OCI-LY3 (cell line): ENCODE data around the gene NUDT17.

Source experiments
- H2AFZ ChIP-seq: fragments of 200-600, 300-600 bp; shearing (Covaris generic); 2 replicates; pipeline ENCODE4 v1.6.0; 2014; ENCODE audit warnings: antibody characterized with exemption, low read depth, low read length
- H3K27ac ChIP-seq: fragments of 200-600, 300-600 bp; sonication (generic); 2 replicates; pipeline ENCODE4 v1.5.1; 2014; ENCODE audit warnings: mild to moderate bottlenecking, low read length, moderate library complexity, mixed read lengths
- H3K27me3 ChIP-seq: fragments of 200-600, 300-600 bp; sonication (generic); 2 replicates; pipeline ENCODE4 v1.6.1; 2014; ENCODE audit warnings: low read depth, low read length, mixed read lengths
- H3K36me3 ChIP-seq: fragments of 200-600, 300-600 bp; sonication (generic); replicated peaks from 2 replicates; pipeline ENCODE3; 2014; ENCODE audit warnings: low read depth, low read length, mixed read lengths
- H3K4me1 ChIP-seq: fragments of 300-600, 200-600 bp; sonication (generic); 2 replicates; pipeline ENCODE4 v1.6.1; 2014; ENCODE audit warnings: low read length, mixed read lengths
- H3K4me2 ChIP-seq: fragments of 200-600, 300-600 bp; sonication (generic); 2 replicates; pipeline ENCODE4 v1.6.1; 2014; ENCODE audit warnings: low read length, mixed read lengths
- H3K4me3 ChIP-seq: fragments of 300-600, 200-600 bp; sonication (generic); 2 replicates; pipeline ENCODE4 v1.5.1; 2014; ENCODE audit warnings: antibody characterized with exemption, mild to moderate bottlenecking, low read length, moderate library complexity
- H3K79me2 ChIP-seq: fragments of 300-600, 200-600 bp; shearing (Covaris generic); 2 replicates; pipeline ENCODE4 v1.6.1; 2014; ENCODE audit warnings: mild to moderate bottlenecking, low read length, mixed read lengths
- H3K9ac ChIP-seq: fragments of 300-600, 200-600 bp; shearing (Covaris generic); 2 replicates; pipeline ENCODE4 v1.6.0; 2014; ENCODE audit warnings: mild to moderate bottlenecking, low read length, moderate library complexity
- H3K9me3 ChIP-seq: fragments of 200-600, 300-600 bp; shearing (Covaris generic); 2 replicates; pipeline ENCODE4 v1.6.1; 2014; ENCODE audit warnings: low read length, mixed read lengths; ENCODE audit not compliant: insufficient read depth
- H4K20me1 ChIP-seq: fragments of 200-600, 300-600 bp; sonication (generic); 2 replicates; pipeline ENCODE4 v1.6.1; 2016; ENCODE audit warnings: low read length, mixed read lengths; ENCODE audit not compliant: insufficient read depth
- EZH2phosphoT487 ChIP-seq: fragments of 200-600 bp; shearing (Covaris generic); IDR thresholded peaks from 2 replicates; pipeline ENCODE4 v1.6.1; 2018; ENCODE audit warnings: antibody characterized with exemption, mixed run types, low read depth
- TF ChIP-seq, protein P1 (sequence below): fragments of 200-600, 300-600 bp; sonication (generic); IDR thresholded peaks from 2 replicates; pipeline ENCODE4 v1.5.1; 2014; ENCODE audit warnings: antibody characterized with exemption, low read length, low read depth

The NUDT17 gene

GRCh38 chr1:145859491-145860023, 14.1 kb downstream of the NUDT17 start:
- peaks cover 8% of the 10 kb centered on the region for H3K79me2 ChIP-seq
- no peaks in the 10 kb centered on the region for H3K9me3 ChIP-seq
- H3K4me2 ChIP-seq = peak overlapping the region; percentile 85
- H3K36me3 ChIP-seq = peaks cover 13% of the 10 kb centered on the region
- no peaks in the 10 kb centered on the region for H4K20me1 ChIP-seq
- peak overlapping the region; percentile 84 for H3K4me3 ChIP-seq
- H3K27ac ChIP-seq = peak overlapping the region; percentile 33
- H3K27me3 ChIP-seq = peaks cover 10% of the 10 kb centered on the region; the same call in 1 of the 2 replicates
- TF ChIP-seq, protein P1, sequence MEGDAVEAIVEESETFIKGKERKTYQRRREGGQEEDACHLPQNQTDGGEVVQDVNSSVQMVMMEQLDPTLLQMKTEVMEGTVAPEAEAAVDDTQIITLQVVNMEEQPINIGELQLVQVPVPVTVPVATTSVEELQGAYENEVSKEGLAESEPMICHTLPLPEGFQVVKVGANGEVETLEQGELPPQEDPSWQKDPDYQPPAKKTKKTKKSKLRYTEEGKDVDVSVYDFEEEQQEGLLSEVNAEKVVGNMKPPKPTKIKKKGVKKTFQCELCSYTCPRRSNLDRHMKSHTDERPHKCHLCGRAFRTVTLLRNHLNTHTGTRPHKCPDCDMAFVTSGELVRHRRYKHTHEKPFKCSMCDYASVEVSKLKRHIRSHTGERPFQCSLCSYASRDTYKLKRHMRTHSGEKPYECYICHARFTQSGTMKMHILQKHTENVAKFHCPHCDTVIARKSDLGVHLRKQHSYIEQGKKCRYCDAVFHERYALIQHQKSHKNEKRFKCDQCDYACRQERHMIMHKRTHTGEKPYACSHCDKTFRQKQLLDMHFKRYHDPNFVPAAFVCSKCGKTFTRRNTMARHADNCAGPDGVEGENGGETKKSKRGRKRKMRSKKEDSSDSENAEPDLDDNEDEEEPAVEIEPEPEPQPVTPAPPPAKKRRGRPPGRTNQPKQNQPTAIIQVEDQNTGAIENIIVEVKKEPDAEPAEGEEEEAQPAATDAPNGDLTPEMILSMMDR = no peak
- TF ChIP-seq EZH2phosphoT487 = no peak
- H3K4me1 ChIP-seq = peaks cover 13% of the 10 kb centered on the region
- peak overlapping the region; percentile 78 for H2AFZ ChIP-seq
- H3K9ac ChIP-seq = peak overlapping the region; percentile 81

- H3K27me3 ChIP-seq = peaks cover 37% of the 10 kb centered on the region
- no peaks in the 10 kb centered on the region for H3K79me2 ChIP-seq
- H3K9ac ChIP-seq = no peak overlapping the region
- peaks cover 5% of the 10 kb centered on the region for H3K4me1 ChIP-seq
- no peaks in the 10 kb centered on the region for H3K9me3 ChIP-seq
- no peaks in the 10 kb centered on the region for H4K20me1 ChIP-seq
- H3K27ac ChIP-seq = no peak overlapping the region
- no peak overlapping the region for H3K4me3 ChIP-seq
- H3K36me3 ChIP-seq = no peaks in the 10 kb centered on the region
- TF ChIP-seq, protein P1 = no peak
- no peak for TF ChIP-seq EZH2phosphoT487
- no peak overlapping the region for H3K4me2 ChIP-seq
- no peak overlapping the region for H2AFZ ChIP-seq
Observed at GRCh38 chr1:145863282-145864018, 18.0 kb downstream of the NUDT17 start.

DNA sequence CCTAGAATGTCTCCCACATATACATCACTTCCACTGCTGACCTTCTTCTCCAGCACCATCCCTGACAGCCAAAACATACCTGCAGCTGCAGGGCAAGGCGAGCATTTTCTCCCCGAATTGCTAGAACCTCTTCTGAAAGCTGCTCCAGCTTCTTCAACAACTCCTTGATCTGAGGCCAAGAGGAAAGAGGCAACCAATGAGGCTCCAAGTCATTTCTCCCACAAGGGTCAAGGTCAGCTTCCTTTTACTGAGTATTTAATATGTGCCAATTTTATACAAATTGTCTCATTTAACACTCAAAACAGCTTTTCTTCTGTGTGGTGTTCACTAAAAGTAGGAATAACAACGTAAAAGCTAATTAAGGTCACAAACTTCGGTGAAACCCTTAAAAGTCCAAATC, 22.8 kb downstream of the NUDT17 start:
- Histone ChIP-seq H3K4me3 (no peak overlapping the region), H3K4me2 (no peak overlapping the region), H3K27me3 (peaks cover 43% of the 10 kb centered on the region), H2AFZ (no peak overlapping the region), H3K9me3 (no peaks in the 10 kb centered on the region), H3K4me1 (peaks cover 9% of the 10 kb centered on the region), H3K9ac (no peak overlapping the region), H3K36me3 (no peaks in the 10 kb centered on the region), H3K79me2 (no peaks in the 10 kb centered on the region), H3K27ac (no peak overlapping the region), H4K20me1 (no peaks in the 10 kb centered on the region)
- TF ChIP-seq, protein P1 = no peak
- no peak for TF ChIP-seq EZH2phosphoT487

- Histone ChIP-seq H3K4me3 (peak overlapping the region; percentile 82), H3K79me2 (no peaks in the 10 kb centered on the region), H3K27me3 (peaks cover 36% of the 10 kb centered on the region), H4K20me1 (no peaks in the 10 kb centered on the region), H2AFZ (peak overlapping the region; percentile 99), H3K9ac (peak overlapping the region; percentile 67), H3K4me1 (peaks cover 9% of the 10 kb centered on the region), H3K4me2 (peak overlapping the region; percentile 95), H3K36me3 (no peaks in the 10 kb centered on the region), H3K27ac (no peak overlapping the region), H3K9me3 (no peaks in the 10 kb centered on the region)
- TF ChIP-seq, protein P1 = peak; percentile 32; the same call in 1 of the 2 replicates
- no peak for TF ChIP-seq EZH2phosphoT487
Observed at GRCh38 chr1:145871994-145872924, 26.8 kb downstream of the NUDT17 start.
